ENCODE results near the gene ARHGEF28.

- TF ChIP-seq FOXP2 (optimal IDR thresholded peaks at IDR 0.05; ENCODE audit: borderline replicate concordance, extremely low read depth, extremely low read length, insufficient read depth) (no peak), POLR2AphosphoS5 (IDR thresholded peaks at IDR 0.05; ENCODE audit: low read depth, low read length) (no peak)
These were observed 261.7 kb downstream of the ARHGEF28 start for GRCh38 chr5:73887688-73888087.
